Left ventricle myocardium inferior (tissue), 1 donor: ENCODE results near the gene MRPS2. TPM values are rescaled to one million over a fixed set of nuclear protein-coding genes. Genes with fewer than 3 reads are reported as not detected.

ENCODE experiments used
- DNase-seq: peaks from one replicate; pipeline ENCODE4 v3.0.0-alpha.2; 2020
- H3K27ac ChIP-seq: fragments of 200-600 bp; replicated peaks from 2 replicates; pipeline ENCODE4 v1.8.0; 2021
- H3K27me3 ChIP-seq: fragments of 200-600 bp; 2 replicates; pipeline ENCODE4 v1.8.0; 2021; ENCODE audit warnings: low read depth
- H3K36me3 ChIP-seq: fragments of 200-600 bp; 2 replicates; pipeline ENCODE4 v1.8.0; 2021
- H3K4me1 ChIP-seq: fragments of 200-600 bp; 2 replicates; pipeline ENCODE4 v1.8.0; 2021
- H3K4me3 ChIP-seq: fragments of 200-600 bp; 2 replicates; pipeline ENCODE4 v1.8.0; 2021; ENCODE audit warnings: mild to moderate bottlenecking, moderate library complexity
- H3K9me3 ChIP-seq: fragments of 200-600 bp; replicated peaks from 2 replicates; pipeline ENCODE4 v1.8.0; 2021
- intact Hi-C: fragments of 100-400 bp; cut with micrococcal nuclease; formaldehyde crosslinking; loops from one replicate; pipeline ENCODE4 v1.11.0; 2022
- total RNA-seq: library from RNA; stranded (reverse); fragmentation: NEBNext Ultra II Directional; extraction: Animal tissue kit (Norgen Biotek cat#: 25700); gene quantifications from one replicate; pipeline ENCODE4 v1.2.1, GENCODE V29; 2021
- TF ChIP-seq, protein P1 (sequence below): fragments of 200-600 bp; IDR thresholded peaks from 2 replicates; pipeline ENCODE4 v1.8.0; 2021; ENCODE audit warnings: antibody characterized with exemption, mild to moderate bottlenecking, borderline replicate concordance
- donor health status: DM: no; HTN: yes; CAD: no; lungs with severe emphysema.

The MRPS2 gene
- total RNA-seq, 1 donor from 2014 or later, result 42.6 TPM

GRCh38 chr9:135491764-135492163, 8.7 kb upstream of the MRPS2 start:
- TF ChIP-seq, protein P1, sequence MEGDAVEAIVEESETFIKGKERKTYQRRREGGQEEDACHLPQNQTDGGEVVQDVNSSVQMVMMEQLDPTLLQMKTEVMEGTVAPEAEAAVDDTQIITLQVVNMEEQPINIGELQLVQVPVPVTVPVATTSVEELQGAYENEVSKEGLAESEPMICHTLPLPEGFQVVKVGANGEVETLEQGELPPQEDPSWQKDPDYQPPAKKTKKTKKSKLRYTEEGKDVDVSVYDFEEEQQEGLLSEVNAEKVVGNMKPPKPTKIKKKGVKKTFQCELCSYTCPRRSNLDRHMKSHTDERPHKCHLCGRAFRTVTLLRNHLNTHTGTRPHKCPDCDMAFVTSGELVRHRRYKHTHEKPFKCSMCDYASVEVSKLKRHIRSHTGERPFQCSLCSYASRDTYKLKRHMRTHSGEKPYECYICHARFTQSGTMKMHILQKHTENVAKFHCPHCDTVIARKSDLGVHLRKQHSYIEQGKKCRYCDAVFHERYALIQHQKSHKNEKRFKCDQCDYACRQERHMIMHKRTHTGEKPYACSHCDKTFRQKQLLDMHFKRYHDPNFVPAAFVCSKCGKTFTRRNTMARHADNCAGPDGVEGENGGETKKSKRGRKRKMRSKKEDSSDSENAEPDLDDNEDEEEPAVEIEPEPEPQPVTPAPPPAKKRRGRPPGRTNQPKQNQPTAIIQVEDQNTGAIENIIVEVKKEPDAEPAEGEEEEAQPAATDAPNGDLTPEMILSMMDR, result no peak
- H3K9me3 ChIP-seq, result no peaks in the 10 kb centered on the region
- no peak overlapping the region for H3K4me3 ChIP-seq
- intact Hi-C loops, result no loop called here
- H3K36me3 ChIP-seq, result peaks cover 17% of the 10 kb centered on the region
- no peak overlapping the region for H3K27ac ChIP-seq
- DNase-seq, result no peak
- H3K4me1 ChIP-seq, result no peaks in the 10 kb centered on the region
- H3K27me3 ChIP-seq, result no peaks in the 10 kb centered on the region

GRCh38 chr9:135492886-135493669, 7.4 kb upstream of the MRPS2 start:
- Histone ChIP-seq H3K27me3 (no peaks in the 10 kb centered on the region), H3K27ac (no peak overlapping the region), H3K4me3 (no peak overlapping the region), H3K36me3 (peaks cover 6% of the 10 kb centered on the region), H3K9me3 (no peaks in the 10 kb centered on the region), H3K4me1 (no peaks in the 10 kb centered on the region)
- intact Hi-C loops, result no loop called here
- DNase-seq, result no peak
- TF ChIP-seq, protein P1, result no peak

- no peak for DNase-seq
- Histone ChIP-seq H3K4me1 (peaks cover 10% of the 10 kb centered on the region), H3K4me3 (no peak overlapping the region), H3K36me3 (no peaks in the 10 kb centered on the region), H3K27ac (no peak overlapping the region), H3K9me3 (no peaks in the 10 kb centered on the region), H3K27me3 (no peaks in the 10 kb centered on the region)
- TF ChIP-seq, protein P1, result no peak
- intact Hi-C loops, result no loop called here
These were observed 5.5 kb upstream of the MRPS2 start for GRCh38 chr9:135494791-135495559.

DNA sequence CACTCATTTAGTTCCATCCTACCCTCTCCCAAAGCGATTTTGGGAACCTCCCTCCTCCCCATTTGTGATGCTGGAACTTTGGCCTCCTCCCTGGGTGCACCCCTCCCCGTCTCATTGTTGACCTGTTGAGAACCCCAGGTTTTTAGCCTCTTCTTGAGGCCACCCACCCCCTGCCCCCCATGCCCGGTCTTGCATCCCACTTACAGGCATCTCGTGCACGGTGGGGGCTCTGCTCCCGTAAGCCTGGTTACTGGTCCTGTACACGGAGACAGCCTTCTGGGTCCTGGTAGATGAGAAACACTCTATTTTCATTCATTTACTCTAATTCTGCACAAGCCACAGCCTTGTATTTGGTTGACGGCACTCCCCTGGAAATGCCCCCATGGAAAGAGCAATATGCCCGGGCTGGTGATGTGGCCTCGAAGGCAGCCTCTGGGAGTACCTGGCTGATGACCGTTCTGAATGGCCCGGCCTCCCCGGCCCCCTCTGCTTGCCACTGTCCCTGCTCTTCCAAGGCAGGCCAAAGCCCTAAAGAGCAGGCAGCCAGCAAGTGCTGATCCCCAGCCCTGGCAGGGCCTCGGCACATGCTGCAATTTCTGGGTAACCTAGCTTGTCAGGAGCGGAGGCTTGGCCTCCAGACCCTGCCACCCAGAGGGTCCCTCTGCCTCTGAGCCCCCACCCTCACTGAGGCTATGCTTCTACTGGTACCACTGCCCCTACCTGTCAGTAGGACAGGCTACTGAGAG, 1.9 kb upstream of the MRPS2 start:
- H3K4me1 ChIP-seq, result peaks cover 37% of the 10 kb centered on the region
- no peak overlapping the region for H3K27ac ChIP-seq
- no peak for DNase-seq
- TF ChIP-seq, protein P1, result no peak
- peaks cover 17% of the 10 kb centered on the region for H3K36me3 ChIP-seq
- H3K4me3 ChIP-seq, result no peak overlapping the region
- no peaks in the 10 kb centered on the region for H3K9me3 ChIP-seq
- no peaks in the 10 kb centered on the region for H3K27me3 ChIP-seq
- intact Hi-C loops, result no loop called here

GRCh38 chr9:135499326-135500070, 984 bp upstream of the MRPS2 start:
- peaks cover 26% of the 10 kb centered on the region for H3K36me3 ChIP-seq
- no peaks in the 10 kb centered on the region for H3K9me3 ChIP-seq
- intact Hi-C loops, result no loop called here
- H3K27me3 ChIP-seq, result no peaks in the 10 kb centered on the region
- H3K4me3 ChIP-seq, result peak overlapping the region; percentile 98
- H3K4me1 ChIP-seq, result peaks cover 40% of the 10 kb centered on the region
- peak; percentile 96 for DNase-seq
- TF ChIP-seq, protein P1, result no peak
- H3K27ac ChIP-seq, result peak overlapping the region; percentile 92
